Hippocampal formation (tissue), 2 donors: Measurements from ENCODE around the gene ULBP2.
"Not testable (repeated sequence)": the region's sequence is repeated elsewhere in the genome, so short reads cannot be mapped to it uniquely, and the experiment has no call there.

Source experiments
- DNase-seq, 2 donors: peaks; one replicate each; lab custom pipeline; 2025; lab: John Stamatoyannopoulos, UW

Gene ULBP2

GRCh38 chr6:149909701-149910470 lies 31.9 kb upstream of the ULBP2 start:
- DNase-seq, result no peak

- no peak for DNase-seq
Measured at GRCh38 chr6:149910721-149911151, 31.1 kb upstream of the ULBP2 start.

- not testable (repeated sequence) for DNase-seq
Measured at GRCh38 chr6:149912680-149913079, 29.1 kb upstream of the ULBP2 start.

GRCh38 chr6:149913085-149913484 lies 28.7 kb upstream of the ULBP2 start:
- no peak for DNase-seq

- DNase-seq, result no peak
Measured at GRCh38 chr6:149913540-149914240, 28.1 kb upstream of the ULBP2 start.

GRCh38 chr6:149915970-149916865 lies 25.6 kb upstream of the ULBP2 start:
- no peak for DNase-seq

GRCh38 chr6:149917679-149918078 lies 24.1 kb upstream of the ULBP2 start:
- no peak for DNase-seq

- DNase-seq, result no peak
Measured at GRCh38 chr6:149918151-149918905, 23.5 kb upstream of the ULBP2 start.

GRCh38 chr6:149919126-149919833 lies 22.5 kb upstream of the ULBP2 start:
- not testable (repeated sequence) for DNase-seq

GRCh38 chr6:149919834-149920225 lies 22.0 kb upstream of the ULBP2 start:
- no peak for DNase-seq

GRCh38 chr6:149921361-149921760 lies 20.5 kb upstream of the ULBP2 start:
- no peak for DNase-seq

- DNase-seq, result not testable (repeated sequence)
Measured at GRCh38 chr6:149922091-149922490, 19.7 kb upstream of the ULBP2 start.

- peak; percentile 55 to 73 for DNase-seq
Measured at GRCh38 chr6:149922642-149923326, 19.0 kb upstream of the ULBP2 start, which contains the start of gene RAET1G. Gene RAET1G, minus strand, starts transcription at chr6:149923121. Its CDS starts 111 bp downstream, at chr6:149923010.

GRCh38 chr6:149923327-149923986 lies 18.4 kb upstream of the ULBP2 start:
- no peak for DNase-seq

- DNase-seq, result no peak
Measured at GRCh38 chr6:149924206-149924932, 17.4 kb upstream of the ULBP2 start.

- no peak for DNase-seq
Measured at GRCh38 chr6:149924933-149925252, 16.9 kb upstream of the ULBP2 start.

- no peak for DNase-seq
Measured at GRCh38 chr6:149925253-149925973, 16.4 kb upstream of the ULBP2 start.
